ENCODE data around the gene NEU3.
"Not testable (repeated sequence)": the region's sequence is repeated elsewhere in the genome, so short reads cannot be mapped to it uniquely, and the experiment has no call there.

NEU3 gene

DNA sequence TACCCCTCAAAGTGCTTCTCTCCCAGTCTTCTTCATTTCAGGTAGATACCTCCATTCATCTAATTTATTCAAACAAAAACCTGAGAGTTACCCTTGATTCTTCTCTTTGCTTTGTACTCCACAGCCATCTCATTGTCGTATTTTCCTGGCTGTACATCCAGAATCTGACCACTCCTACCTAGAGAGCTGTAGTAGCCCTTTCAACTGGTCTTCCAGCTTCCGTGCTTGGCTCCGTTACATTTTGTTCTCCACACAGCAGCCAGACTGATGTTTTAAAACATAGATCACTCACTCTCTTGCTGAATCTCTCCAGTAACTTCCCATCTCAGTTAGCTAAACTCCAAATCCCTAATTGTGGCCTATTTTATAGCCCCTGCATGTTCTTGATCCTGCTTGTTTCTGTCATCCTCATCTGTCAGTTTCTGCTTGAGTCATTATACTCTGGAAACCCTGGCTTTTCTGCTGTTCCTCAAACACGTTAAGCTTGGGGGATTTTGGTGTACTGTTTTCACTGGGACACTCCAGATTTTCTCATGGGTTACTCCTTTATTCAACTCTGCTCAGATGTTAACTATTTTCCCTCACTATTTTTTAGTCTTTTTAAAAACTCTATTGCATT is 32.2 kb upstream of the NEU3 start:
- Mint-ChIP-seq H3K9me3 (peaks cover 11% of the 10 kb centered on the region), H3K27me3 (ENCODE audit: low read depth, poor library complexity) (no peaks in the 10 kb centered on the region), H3K4me1 (peaks cover 9% of the 10 kb centered on the region), H3K4me3 (no peak overlapping the region), H3K27ac (no peak overlapping the region), H3K36me3 (ENCODE audit: low read depth) (peaks cover 66% of the 10 kb centered on the region)
- TF ChIP-seq, protein P1, sequence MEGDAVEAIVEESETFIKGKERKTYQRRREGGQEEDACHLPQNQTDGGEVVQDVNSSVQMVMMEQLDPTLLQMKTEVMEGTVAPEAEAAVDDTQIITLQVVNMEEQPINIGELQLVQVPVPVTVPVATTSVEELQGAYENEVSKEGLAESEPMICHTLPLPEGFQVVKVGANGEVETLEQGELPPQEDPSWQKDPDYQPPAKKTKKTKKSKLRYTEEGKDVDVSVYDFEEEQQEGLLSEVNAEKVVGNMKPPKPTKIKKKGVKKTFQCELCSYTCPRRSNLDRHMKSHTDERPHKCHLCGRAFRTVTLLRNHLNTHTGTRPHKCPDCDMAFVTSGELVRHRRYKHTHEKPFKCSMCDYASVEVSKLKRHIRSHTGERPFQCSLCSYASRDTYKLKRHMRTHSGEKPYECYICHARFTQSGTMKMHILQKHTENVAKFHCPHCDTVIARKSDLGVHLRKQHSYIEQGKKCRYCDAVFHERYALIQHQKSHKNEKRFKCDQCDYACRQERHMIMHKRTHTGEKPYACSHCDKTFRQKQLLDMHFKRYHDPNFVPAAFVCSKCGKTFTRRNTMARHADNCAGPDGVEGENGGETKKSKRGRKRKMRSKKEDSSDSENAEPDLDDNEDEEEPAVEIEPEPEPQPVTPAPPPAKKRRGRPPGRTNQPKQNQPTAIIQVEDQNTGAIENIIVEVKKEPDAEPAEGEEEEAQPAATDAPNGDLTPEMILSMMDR (IDR thresholded peaks at IDR 0.05) = no peak
- DNase-seq = no peak

DNA sequence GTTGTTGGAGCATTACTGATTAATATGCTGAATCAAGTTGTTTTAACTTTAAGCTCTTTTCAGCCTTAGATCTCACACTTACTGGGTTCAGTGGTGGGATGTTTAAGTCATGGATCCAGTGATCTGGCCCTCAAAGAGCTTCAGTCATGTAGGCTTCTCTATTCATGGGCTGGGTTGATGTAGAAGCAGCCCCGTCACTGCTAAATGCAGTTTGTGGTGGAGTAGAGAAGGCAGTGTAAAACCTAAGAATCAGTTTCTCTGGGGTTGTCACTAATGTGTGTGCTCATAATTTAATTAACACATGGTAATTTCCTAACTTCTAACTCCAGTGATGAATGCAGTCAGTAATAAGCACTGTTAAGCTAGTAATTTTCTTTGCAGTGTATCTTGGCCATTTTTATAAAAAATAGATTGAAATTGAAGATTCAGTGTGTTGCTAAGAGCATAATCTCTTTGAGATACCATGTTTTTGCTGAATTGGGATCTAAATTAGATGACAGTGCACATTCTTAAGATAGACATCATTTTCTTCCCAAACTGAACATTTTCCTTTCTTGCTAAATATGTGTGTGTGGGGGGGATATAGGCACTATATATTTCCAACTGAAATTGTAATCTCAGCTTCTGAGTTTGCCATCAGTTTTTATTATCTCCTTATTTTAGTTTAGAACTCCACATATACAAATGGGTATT is 30.6 kb upstream of the NEU3 start:
- H3K4me1 Mint-ChIP-seq = peaks cover 9% of the 10 kb centered on the region
- no peak for DNase-seq
- H3K36me3 Mint-ChIP-seq (ENCODE audit: low read depth) = peaks cover 53% of the 10 kb centered on the region

DNA sequence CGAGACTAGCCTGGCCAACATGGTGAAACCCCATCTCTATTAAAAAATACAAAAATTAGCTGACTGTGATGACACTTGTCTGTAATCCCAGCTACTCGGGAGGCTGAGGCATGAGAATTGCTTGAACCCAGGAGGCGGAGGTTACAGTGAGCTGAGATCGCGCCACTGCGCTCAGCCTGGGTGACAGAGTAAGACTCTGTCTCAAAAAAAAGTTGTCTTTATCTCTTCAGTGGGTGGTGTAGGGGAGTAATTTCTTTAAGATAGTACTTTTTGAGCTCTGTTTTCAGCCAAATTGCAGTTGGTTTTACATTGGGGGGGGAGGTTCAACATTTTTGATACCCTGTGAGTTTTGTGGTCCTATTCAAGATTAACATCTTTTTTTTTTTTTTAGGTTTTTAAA is 28.6 kb upstream of the NEU3 start:
- not testable (repeated sequence) for H3K27me3 Mint-ChIP-seq (ENCODE audit: low read depth, poor library complexity); H3K4me3 Mint-ChIP-seq; H3K9me3 Mint-ChIP-seq; DNase-seq
- Mint-ChIP-seq H3K27ac (peak overlapping the region; percentile 15), H3K4me1 (peaks cover 12% of the 10 kb centered on the region), H3K36me3 (ENCODE audit: low read depth) (peaks cover 40% of the 10 kb centered on the region)

More for the DNA sequence above, 30.6 kb upstream of the NEU3 start:
- Mint-ChIP-seq H3K4me3 (no peak overlapping the region), H3K27me3 (ENCODE audit: low read depth, poor library complexity) (no peaks in the 10 kb centered on the region), H3K9me3 (peaks cover 11% of the 10 kb centered on the region), H3K27ac (no peak overlapping the region)
- TF ChIP-seq, protein P1 (IDR thresholded peaks at IDR 0.05) = no peak

DNA sequence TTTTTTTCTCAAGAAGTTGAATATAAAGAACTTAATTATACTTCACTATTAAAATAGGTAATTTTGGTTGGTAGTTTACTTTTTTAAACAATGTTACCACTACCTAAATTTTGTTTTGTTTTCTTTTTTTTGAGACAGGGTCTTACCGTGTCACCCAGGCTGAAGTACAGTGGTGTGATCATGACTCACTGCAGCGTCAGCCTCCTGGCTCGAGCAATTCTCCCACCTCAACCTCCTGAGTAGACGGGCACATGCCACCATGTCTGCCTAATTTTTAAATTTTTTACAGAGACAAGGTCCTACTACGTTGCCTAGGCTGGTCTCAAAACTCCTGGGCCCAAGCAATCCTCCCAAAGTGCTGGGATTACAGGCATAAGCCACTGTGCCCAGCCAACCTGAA is 22.1 kb upstream of the NEU3 start:
- Mint-ChIP-seq H3K4me1 (peaks cover 3% of the 10 kb centered on the region), H3K27me3 (ENCODE audit: low read depth, poor library complexity) (no peaks in the 10 kb centered on the region), H3K9me3 (no peaks in the 10 kb centered on the region)

DNA sequence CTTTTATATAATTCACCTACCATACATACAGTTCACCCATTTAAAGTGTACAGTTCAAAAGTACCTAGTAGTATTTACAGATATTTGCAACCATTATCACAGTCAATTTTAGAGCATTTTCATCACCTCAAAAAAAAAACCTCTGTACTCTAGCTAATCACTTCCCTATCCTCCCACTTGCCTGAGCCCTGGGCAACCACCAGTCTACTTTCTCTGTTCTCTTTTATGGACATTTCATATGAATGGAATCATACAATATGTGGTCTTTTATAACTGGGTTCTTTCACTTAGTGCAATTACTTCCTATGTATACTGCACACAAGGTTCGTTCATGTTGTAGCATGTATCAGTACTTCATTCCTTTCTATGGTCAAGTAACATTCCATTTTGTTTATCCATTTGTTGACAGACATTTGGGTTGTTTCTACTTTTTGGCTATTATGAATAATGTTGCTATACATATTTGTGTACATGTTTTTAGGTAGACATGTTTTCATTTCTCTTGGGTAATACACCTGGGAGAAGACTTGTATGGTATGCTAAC is 17.8 kb upstream of the NEU3 start:
- Mint-ChIP-seq H3K27me3 (ENCODE audit: low read depth, poor library complexity) (peaks cover 2% of the 10 kb centered on the region), H3K27ac (no peak overlapping the region), H3K4me3 (no peak overlapping the region), H3K36me3 (ENCODE audit: low read depth) (peaks cover 56% of the 10 kb centered on the region), H3K9me3 (no peaks in the 10 kb centered on the region), H3K4me1 (no peaks in the 10 kb centered on the region)
- DNase-seq = no peak
- TF ChIP-seq, protein P1 (IDR thresholded peaks at IDR 0.05) = no peak

More for the DNA sequence above, 22.1 kb upstream of the NEU3 start:
- TF ChIP-seq, protein P1 (IDR thresholded peaks at IDR 0.05) = no peak
- H3K4me3 Mint-ChIP-seq = no peak overlapping the region
- DNase-seq = no peak
- no peak overlapping the region for H3K27ac Mint-ChIP-seq
- peaks cover 29% of the 10 kb centered on the region for H3K36me3 Mint-ChIP-seq (ENCODE audit: low read depth)

DNA sequence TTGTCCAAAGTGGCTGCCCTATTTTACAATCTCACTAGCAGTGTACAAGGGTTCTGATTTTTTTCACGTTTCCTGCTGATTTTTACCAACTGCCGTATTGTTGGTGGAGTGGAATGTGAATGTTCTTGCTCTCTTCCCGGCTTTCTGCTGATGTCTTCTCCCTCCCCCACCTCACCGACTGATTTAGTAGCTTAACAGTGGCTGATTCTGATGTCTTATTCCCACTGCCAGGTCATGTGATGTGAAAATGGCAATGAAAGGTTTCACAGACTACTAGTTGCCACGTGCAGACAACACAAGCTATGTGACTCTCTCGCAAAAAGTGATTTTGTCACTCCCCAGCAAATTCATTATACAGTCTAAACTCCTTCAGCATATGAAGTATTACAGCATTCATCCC is 17.3 kb upstream of the NEU3 start:
- Mint-ChIP-seq H3K4me3 (no peak overlapping the region), H3K4me1 (no peaks in the 10 kb centered on the region), H3K27me3 (ENCODE audit: low read depth, poor library complexity) (peaks cover 2% of the 10 kb centered on the region), H3K27ac (peak overlapping the region; percentile 26), H3K36me3 (ENCODE audit: low read depth) (peaks cover 56% of the 10 kb centered on the region), H3K9me3 (no peaks in the 10 kb centered on the region)
- DNase-seq = no peak
- TF ChIP-seq, protein P1 (IDR thresholded peaks at IDR 0.05) = no peak
